ENCODE data around the gene TTN. TPM values are rescaled to one million over a fixed set of nuclear protein-coding genes. Genes with fewer than 3 reads are reported as not detected.

The TTN gene
- total RNA-seq, 1 donor from 2014 or later, result 2,803 TPM

GRCh38 chr2:178506949-178507348 lies 300.3 kb downstream of the TTN start:
- no peak for DNase-seq
- intact Hi-C loops (cut with micrococcal nuclease), result no loop called here
- no peak for TF ChIP-seq CTCF (IDR thresholded peaks at IDR 0.05; ENCODE audit: borderline replicate concordance)
- Histone ChIP-seq H3K36me3 (peaks cover 50% of the 10 kb centered on the region), H3K4me1 (no peaks in the 10 kb centered on the region), H3K9me3 (replicated peaks) (no peaks in the 10 kb centered on the region), H3K4me3 (no peak overlapping the region), H3K27ac (replicated peaks) (no peak overlapping the region), H3K27me3 (ENCODE audit: low read depth) (no peaks in the 10 kb centered on the region)

- H3K36me3 ChIP-seq, result peaks cover 50% of the 10 kb centered on the region
- TF ChIP-seq CTCF (IDR thresholded peaks at IDR 0.05; ENCODE audit: borderline replicate concordance), result no peak
These were observed 300.7 kb downstream of the TTN start for GRCh38 chr2:178506524-178506923.

GRCh38 chr2:178506101-178506500 lies 301.1 kb downstream of the TTN start:
- intact Hi-C loops (cut with micrococcal nuclease), result no loop called here
- TF ChIP-seq CTCF (IDR thresholded peaks at IDR 0.05; ENCODE audit: borderline replicate concordance), result no peak
- peaks cover 52% of the 10 kb centered on the region for H3K36me3 ChIP-seq
- no peaks in the 10 kb centered on the region for H3K9me3 ChIP-seq (replicated peaks)
- H3K27me3 ChIP-seq (ENCODE audit: low read depth), result no peaks in the 10 kb centered on the region
- H3K4me1 ChIP-seq, result no peaks in the 10 kb centered on the region
- no peak for DNase-seq
- H3K4me3 ChIP-seq, result no peak overlapping the region
- H3K27ac ChIP-seq (replicated peaks), result no peak overlapping the region

More at GRCh38 chr2:178506524-178506923, 300.7 kb downstream of the TTN start:
- Histone ChIP-seq H3K4me3 (no peak overlapping the region), H3K4me1 (no peaks in the 10 kb centered on the region), H3K27me3 (ENCODE audit: low read depth) (no peaks in the 10 kb centered on the region), H3K9me3 (replicated peaks) (no peaks in the 10 kb centered on the region), H3K27ac (replicated peaks) (no peak overlapping the region)
- intact Hi-C loops (cut with micrococcal nuclease), result no loop called here
- DNase-seq, result no peak

GRCh38 chr2:178502751-178503150 lies 304.5 kb downstream of the TTN start:
- peaks cover 76% of the 10 kb centered on the region for H3K36me3 ChIP-seq
- intact Hi-C loops (cut with micrococcal nuclease), result no loop called here
- no peak for DNase-seq
- no peak for TF ChIP-seq CTCF (IDR thresholded peaks at IDR 0.05; ENCODE audit: borderline replicate concordance)
- peaks cover 8% of the 10 kb centered on the region for H3K4me1 ChIP-seq
- H3K4me3 ChIP-seq, result no peak overlapping the region
- no peaks in the 10 kb centered on the region for H3K9me3 ChIP-seq (replicated peaks)
- H3K27me3 ChIP-seq (ENCODE audit: low read depth), result no peaks in the 10 kb centered on the region
- H3K27ac ChIP-seq (replicated peaks), result no peak overlapping the region

GRCh38 chr2:178499640-178500039 lies 307.6 kb downstream of the TTN start:
- H3K9me3 ChIP-seq (replicated peaks), result no peaks in the 10 kb centered on the region
- intact Hi-C loops (cut with micrococcal nuclease), result no loop called here
- DNase-seq, result no peak
- H3K36me3 ChIP-seq, result peaks cover 96% of the 10 kb centered on the region
- no peak overlapping the region for H3K4me3 ChIP-seq
- no peak overlapping the region for H3K27ac ChIP-seq (replicated peaks)
- no peak for TF ChIP-seq CTCF (IDR thresholded peaks at IDR 0.05; ENCODE audit: borderline replicate concordance)
- peaks cover 8% of the 10 kb centered on the region for H3K4me1 ChIP-seq
- no peaks in the 10 kb centered on the region for H3K27me3 ChIP-seq (ENCODE audit: low read depth)

GRCh38 chr2:178498137-178498536 lies 309.1 kb downstream of the TTN start:
- Histone ChIP-seq H3K4me1 (peaks cover 8% of the 10 kb centered on the region), H3K27me3 (ENCODE audit: low read depth) (no peaks in the 10 kb centered on the region), H3K4me3 (no peak overlapping the region), H3K36me3 (peaks cover 96% of the 10 kb centered on the region), H3K27ac (replicated peaks) (no peak overlapping the region), H3K9me3 (replicated peaks) (no peaks in the 10 kb centered on the region)
- DNase-seq, result no peak
- intact Hi-C loops (cut with micrococcal nuclease), result no loop called here
- TF ChIP-seq CTCF (IDR thresholded peaks at IDR 0.05; ENCODE audit: borderline replicate concordance), result no peak

Measured in left ventricle myocardium inferior (tissue), 1 donor.